ENCODE data around the gene CD79A.

GRCh38 chr19:41861846-41862245 is 15.2 kb upstream of the CD79A start:
- TF ChIP-seq POLR2A (IDR thresholded peaks at IDR 0.05; ENCODE audit: low read depth, low read length): no peak
- no peak for TF ChIP-seq POLR2AphosphoS5 (IDR thresholded peaks at IDR 0.05; ENCODE audit: low read depth, low read length)
- TF ChIP-seq TAF1 (IDR thresholded peaks at IDR 0.05; ENCODE audit: borderline replicate concordance, low read depth, low read length): no peak

All from GM12892 (cell line).